Liver (tissue), 9 donors: ENCODE measurements around the gene ERC1. TPM values are rescaled to one million over a fixed set of nuclear protein-coding genes. Genes with fewer than 3 reads are reported as not detected.

ENCODE experiments used
- DNase-seq: peaks from one replicate; pipeline ENCODE4 v3.0.0-alpha.2; 2017; ENCODE audit warnings: low spot score
- H3K27ac ChIP-seq, 2 donors: one replicate each; pipeline ENCODE4 v1.7.0; 2013; ENCODE audit warnings: inconsistent platforms in 2 of 2, low read length in 2 of 2, control low read depth in 1 of 2, low read depth in 1 of 2, mild to moderate bottlenecking in 1 of 2
- H3K27me3 ChIP-seq, 4 donors: one replicate each; pipeline versions ENCODE4 v1.6.1 to v1.7.0; 2013; ENCODE audit warnings: low read length in 3 of 4, inconsistent platforms in 1 of 4, mild to moderate bottlenecking in 1 of 4, moderate library complexity in 1 of 4; ENCODE audit not compliant: control insufficient read depth in 4 of 4, insufficient read depth in 4 of 4
- H3K36me3 ChIP-seq, 4 donors: one replicate each; pipeline versions ENCODE4 v1.6.1 to v1.7.0; 2013; ENCODE audit warnings: low read length in 3 of 4, mild to moderate bottlenecking in 3 of 4, low read depth in 1 of 4, moderate library complexity in 1 of 4; ENCODE audit not compliant: control insufficient read depth in 4 of 4, insufficient read depth in 3 of 4
- H3K4me1 ChIP-seq, 4 donors: one replicate each; pipeline versions ENCODE4 v1.6.1 to v1.7.0; 2013; ENCODE audit warnings: low read length in 3 of 4, mild to moderate bottlenecking in 3 of 4, moderate library complexity in 1 of 4; ENCODE audit not compliant: control insufficient read depth in 4 of 4, insufficient read depth in 4 of 4
- H3K4me3 ChIP-seq, 3 donors: one replicate each; pipeline versions ENCODE4 v1.6.1 to v1.7.0; 2013; ENCODE audit warnings: low read length in 3 of 3, control low read depth in 1 of 3, low read depth in 1 of 3, mild to moderate bottlenecking in 1 of 3
- H3K9ac ChIP-seq, 2 donors: one replicate each; pipeline ENCODE4 v1.7.0; 2013; ENCODE audit warnings: low read length in 2 of 2, mild to moderate bottlenecking in 2 of 2, moderate library complexity in 2 of 2, control low read depth in 1 of 2, low read depth in 1 of 2
- H3K9me3 ChIP-seq, 4 donors: one replicate each; pipeline versions ENCODE4 v1.6.1 to v1.7.0; 2013; ENCODE audit warnings: low read length in 3 of 4; ENCODE audit not compliant: control insufficient read depth in 4 of 4
- EGR1 ChIP-seq, 2 donors: IDR thresholded peaks; 2 replicates each; pipeline ENCODE4 v1.6.1; 2016 to 2018; ENCODE audit warnings: antibody characterized with exemption in 2 of 2, low read depth in 2 of 2
- FOXA1 ChIP-seq: IDR thresholded peaks from 2 replicates; pipeline ENCODE4 v1.6.1; 2016; ENCODE audit warnings: antibody characterized with exemption
- FOXA2 ChIP-seq: IDR thresholded peaks from 2 replicates; pipeline ENCODE4 v1.6.1; 2016; ENCODE audit warnings: antibody characterized with exemption
- GABPA ChIP-seq, 2 donors: IDR thresholded peaks in 1 of 2; conservative IDR thresholded peaks in 1 of 2; 2 replicates each; pipeline ENCODE4 v1.6.1; 2016; ENCODE audit warnings: antibody characterized with exemption in 2 of 2, mild to moderate bottlenecking in 1 of 2, moderate library complexity in 1 of 2
- HNF4A ChIP-seq, 2 donors: conservative IDR thresholded peaks; 2 replicates each; pipeline ENCODE4 v1.6.1; 2016; ENCODE audit warnings: antibody characterized with exemption in 2 of 2, mild to moderate bottlenecking in 2 of 2
- HNF4G ChIP-seq: IDR thresholded peaks from 2 replicates; pipeline ENCODE4 v1.6.1; 2016; ENCODE audit warnings: antibody characterized with exemption
- JUND ChIP-seq, 2 donors: IDR thresholded peaks; 2 replicates each; pipeline ENCODE4 v1.6.1; 2016; ENCODE audit warnings: antibody characterized with exemption in 2 of 2
- NR2F2 ChIP-seq: IDR thresholded peaks from 2 replicates; pipeline ENCODE4 v1.6.1; 2016; ENCODE audit warnings: antibody characterized with exemption
- RAD21 ChIP-seq, 2 donors: IDR thresholded peaks; 2 replicates each; pipeline ENCODE4 v1.6.1; 2016; ENCODE audit warnings: antibody characterized with exemption in 2 of 2, mild to moderate bottlenecking in 2 of 2
- RXRA ChIP-seq, 2 donors: IDR thresholded peaks; 2 replicates each; pipeline ENCODE4 v1.6.1; 2017 to 2018; ENCODE audit warnings: antibody characterized with exemption in 2 of 2, mild to moderate bottlenecking in 1 of 2
- SP1 ChIP-seq: IDR thresholded peaks from 2 replicates; pipeline ENCODE4 v1.6.1; 2018; ENCODE audit warnings: antibody characterized with exemption, mild to moderate bottlenecking
- TAF1 ChIP-seq: conservative IDR thresholded peaks from 2 replicates; pipeline ENCODE4 v1.6.1; 2016; ENCODE audit warnings: antibody characterized with exemption, mild to moderate bottlenecking
- YY1 ChIP-seq: IDR thresholded peaks from 2 replicates; pipeline ENCODE4 v1.6.1; 2016; ENCODE audit warnings: antibody characterized with exemption, mild to moderate bottlenecking
- WGBS: extraction: QIAGEN DNeasy Blood & Tissue Kit; methylation state at CpG from one replicate; pipeline ENCODE4 v1.1.7; 2013; 5-methylcytosine and 5-hydroxymethylcytosine counted together
- polyA plus RNA-seq, 2 donors: library from polyadenylated mRNA; stranded (reverse) in 1 of 2; unstranded in 1 of 2; fragments of 200-250 nt in 1 of 2; fragments of >200 nt in 1 of 2; fragmentation: Nextera tagmentation in 1 of 2; extraction: Ambion mirVana in 1 of 2; gene quantifications; one replicate each; pipeline versions ENCODE4 v1.2.1 to v1.2.3, GENCODE V29; 2013 to 2015
- total RNA-seq, 2 donors: library from RNA; depleted of rRNA; stranded (reverse); fragments of >200 nt; gene quantifications; one replicate each; pipeline ENCODE4 v1.2.3, GENCODE V29; 2014
- TF ChIP-seq, protein P1 (sequence below): IDR thresholded peaks from 2 replicates; pipeline ENCODE4 v1.6.1; 2016; ENCODE audit warnings: antibody characterized with exemption
- TF ChIP-seq, protein P2 (sequence below): IDR thresholded peaks from 2 replicates; pipeline ENCODE4 v1.6.1; 2016; ENCODE audit warnings: antibody characterized with exemption
- TF ChIP-seq, protein P3 (sequence below): IDR thresholded peaks from 2 replicates; pipeline ENCODE4 v1.6.1; 2016; ENCODE audit warnings: antibody characterized with exemption
- TF ChIP-seq, protein P4 (sequence below): IDR thresholded peaks from 2 replicates; pipeline ENCODE4 v1.6.1; 2016; ENCODE audit warnings: antibody characterized with exemption, mild to moderate bottlenecking
- TF ChIP-seq, protein P5 (sequence below): fragments of 150-350 bp; IDR thresholded peaks from 2 replicates; pipeline ENCODE4 v1.5.1; 2017; ENCODE audit warnings: improper control_type of control experiment, low read depth, low read length; ENCODE audit not compliant: missing input control
- donor health status: healthy.
- donor health status: healthy.
- donor health status: healthy.
- donor health status: healthy.
- donor health status: healthy.

The ERC1 gene
- total and polyA plus RNA-seq, 4 donors = 6.2 to 50.2 (median 10.3) TPM

DNA sequence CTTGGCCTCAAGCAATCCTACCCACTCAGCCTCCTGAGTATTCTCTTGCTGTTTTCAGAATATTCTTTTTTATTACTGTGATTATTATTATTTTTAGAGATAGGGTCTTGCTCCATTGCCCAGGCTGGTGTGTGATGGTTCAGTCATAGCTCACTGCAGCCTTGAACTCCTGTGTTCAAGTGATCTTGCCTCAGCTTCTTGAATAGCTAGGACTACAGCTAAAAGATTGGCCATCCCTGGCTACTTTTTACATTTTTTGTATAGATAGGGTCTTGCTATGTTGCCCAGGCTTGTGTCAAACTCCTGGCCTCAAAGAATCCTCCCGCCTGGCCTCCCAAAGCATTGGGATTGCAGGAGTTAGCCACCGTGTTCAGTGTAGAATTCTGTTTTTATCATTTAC is 73.3 kb downstream of the ERC1 start:
- TF ChIP-seq SP1 (no peak), FOXA1 (no peak), YY1 (no peak), GABPA (IDR thresholded peaks at IDR 0.05 in 1 of 2, conservative IDR thresholded peaks at IDR 0.05 in 1 of 2) (no peak), EGR1 (IDR thresholded peaks at IDR 0.05; ENCODE audit: low read depth in 2 of 2) (no peak), NR2F2 (no peak), HNF4A (conservative IDR thresholded peaks at IDR 0.05) (no peak), RXRA (IDR thresholded peaks at IDR 0.05) (no peak), FOXA2 (no peak), TAF1 (no peak), JUND (IDR thresholded peaks at IDR 0.05) (no peak), RAD21 (IDR thresholded peaks at IDR 0.05) (no peak)
- TF ChIP-seq, protein P1, sequence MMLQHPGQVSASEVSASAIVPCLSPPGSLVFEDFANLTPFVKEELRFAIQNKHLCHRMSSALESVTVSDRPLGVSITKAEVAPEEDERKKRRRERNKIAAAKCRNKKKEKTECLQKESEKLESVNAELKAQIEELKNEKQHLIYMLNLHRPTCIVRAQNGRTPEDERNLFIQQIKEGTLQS = no peak
- TF ChIP-seq, protein P2, sequence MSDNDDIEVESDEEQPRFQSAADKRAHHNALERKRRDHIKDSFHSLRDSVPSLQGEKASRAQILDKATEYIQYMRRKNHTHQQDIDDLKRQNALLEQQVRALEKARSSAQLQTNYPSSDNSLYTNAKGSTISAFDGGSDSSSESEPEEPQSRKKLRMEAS = no peak
- TF ChIP-seq, protein P3, sequence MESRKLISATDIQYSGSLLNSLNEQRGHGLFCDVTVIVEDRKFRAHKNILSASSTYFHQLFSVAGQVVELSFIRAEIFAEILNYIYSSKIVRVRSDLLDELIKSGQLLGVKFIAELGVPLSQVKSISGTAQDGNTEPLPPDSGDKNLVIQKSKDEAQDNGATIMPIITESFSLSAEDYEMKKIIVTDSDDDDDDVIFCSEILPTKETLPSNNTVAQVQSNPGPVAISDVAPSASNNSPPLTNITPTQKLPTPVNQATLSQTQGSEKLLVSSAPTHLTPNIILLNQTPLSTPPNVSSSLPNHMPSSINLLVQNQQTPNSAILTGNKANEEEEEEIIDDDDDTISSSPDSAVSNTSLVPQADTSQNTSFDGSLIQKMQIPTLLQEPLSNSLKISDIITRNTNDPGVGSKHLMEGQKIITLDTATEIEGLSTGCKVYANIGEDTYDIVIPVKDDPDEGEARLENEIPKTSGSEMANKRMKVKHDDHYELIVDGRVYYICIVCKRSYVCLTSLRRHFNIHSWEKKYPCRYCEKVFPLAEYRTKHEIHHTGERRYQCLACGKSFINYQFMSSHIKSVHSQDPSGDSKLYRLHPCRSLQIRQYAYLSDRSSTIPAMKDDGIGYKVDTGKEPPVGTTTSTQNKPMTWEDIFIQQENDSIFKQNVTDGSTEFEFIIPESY = no peak
- TF ChIP-seq, protein P4, sequence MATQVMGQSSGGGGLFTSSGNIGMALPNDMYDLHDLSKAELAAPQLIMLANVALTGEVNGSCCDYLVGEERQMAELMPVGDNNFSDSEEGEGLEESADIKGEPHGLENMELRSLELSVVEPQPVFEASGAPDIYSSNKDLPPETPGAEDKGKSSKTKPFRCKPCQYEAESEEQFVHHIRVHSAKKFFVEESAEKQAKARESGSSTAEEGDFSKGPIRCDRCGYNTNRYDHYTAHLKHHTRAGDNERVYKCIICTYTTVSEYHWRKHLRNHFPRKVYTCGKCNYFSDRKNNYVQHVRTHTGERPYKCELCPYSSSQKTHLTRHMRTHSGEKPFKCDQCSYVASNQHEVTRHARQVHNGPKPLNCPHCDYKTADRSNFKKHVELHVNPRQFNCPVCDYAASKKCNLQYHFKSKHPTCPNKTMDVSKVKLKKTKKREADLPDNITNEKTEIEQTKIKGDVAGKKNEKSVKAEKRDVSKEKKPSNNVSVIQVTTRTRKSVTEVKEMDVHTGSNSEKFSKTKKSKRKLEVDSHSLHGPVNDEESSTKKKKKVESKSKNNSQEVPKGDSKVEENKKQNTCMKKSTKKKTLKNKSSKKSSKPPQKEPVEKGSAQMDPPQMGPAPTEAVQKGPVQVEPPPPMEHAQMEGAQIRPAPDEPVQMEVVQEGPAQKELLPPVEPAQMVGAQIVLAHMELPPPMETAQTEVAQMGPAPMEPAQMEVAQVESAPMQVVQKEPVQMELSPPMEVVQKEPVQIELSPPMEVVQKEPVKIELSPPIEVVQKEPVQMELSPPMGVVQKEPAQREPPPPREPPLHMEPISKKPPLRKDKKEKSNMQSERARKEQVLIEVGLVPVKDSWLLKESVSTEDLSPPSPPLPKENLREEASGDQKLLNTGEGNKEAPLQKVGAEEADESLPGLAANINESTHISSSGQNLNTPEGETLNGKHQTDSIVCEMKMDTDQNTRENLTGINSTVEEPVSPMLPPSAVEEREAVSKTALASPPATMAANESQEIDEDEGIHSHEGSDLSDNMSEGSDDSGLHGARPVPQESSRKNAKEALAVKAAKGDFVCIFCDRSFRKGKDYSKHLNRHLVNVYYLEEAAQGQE = no peak
- no peaks in the 10 kb centered on the region for H3K4me1 ChIP-seq
- no peak overlapping the region for H3K27ac ChIP-seq
- no peak overlapping the region for H3K4me3 ChIP-seq
- H3K27me3 ChIP-seq = no peaks in the 10 kb centered on the region
- no peaks in the 10 kb centered on the region for H3K36me3 ChIP-seq
- WGBS = 98% methylated on average over 2 of the region's 2 CpGs
- H3K9ac ChIP-seq = no peak overlapping the region
- DNase-seq = no peak
- peaks cover 0 to 5% (median 0%) of the 10 kb centered on the region in 4 donors for H3K9me3 ChIP-seq

DNA sequence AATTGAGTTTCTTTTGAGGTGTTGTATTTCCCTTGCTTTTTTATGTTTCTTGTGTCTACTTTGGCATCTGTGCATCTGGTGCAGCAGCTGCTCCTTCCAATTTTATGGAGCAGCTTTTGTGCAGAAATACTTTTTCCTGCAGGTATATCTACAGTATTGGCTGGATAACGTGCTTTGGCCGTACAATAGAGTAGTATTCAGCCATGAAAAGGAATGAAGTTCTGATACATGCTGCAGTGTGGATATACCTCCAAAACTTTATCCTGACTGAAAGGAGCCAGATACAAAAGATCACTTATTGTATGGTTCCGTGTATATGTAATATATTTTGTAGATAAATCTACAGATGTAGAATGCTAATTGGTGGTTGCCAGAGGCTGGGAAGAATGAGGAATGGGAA is 74.6 kb downstream of the ERC1 start:
- Histone ChIP-seq H3K9ac (no peak overlapping the region), H3K36me3 (no peaks in the 10 kb centered on the region), H3K27me3 (no peaks in the 10 kb centered on the region), H3K9me3 (peaks cover 0 to 5% (median 0%) of the 10 kb centered on the region in 4 donors), H3K4me1 (no peaks in the 10 kb centered on the region), H3K4me3 (no peak overlapping the region), H3K27ac (no peak overlapping the region)
- no peak for DNase-seq
- TF ChIP-seq RXRA (IDR thresholded peaks at IDR 0.05) (no peak), FOXA1 (no peak), TAF1 (no peak), NR2F2 (no peak), HNF4A (conservative IDR thresholded peaks at IDR 0.05) (no peak), GABPA (IDR thresholded peaks at IDR 0.05 in 1 of 2, conservative IDR thresholded peaks at IDR 0.05 in 1 of 2) (no peak), HNF4G (no peak), RAD21 (IDR thresholded peaks at IDR 0.05) (no peak), FOXA2 (no peak)
- TF ChIP-seq, protein P4 = no peak
- TF ChIP-seq, protein P2 = no peak
- TF ChIP-seq, protein P5, sequence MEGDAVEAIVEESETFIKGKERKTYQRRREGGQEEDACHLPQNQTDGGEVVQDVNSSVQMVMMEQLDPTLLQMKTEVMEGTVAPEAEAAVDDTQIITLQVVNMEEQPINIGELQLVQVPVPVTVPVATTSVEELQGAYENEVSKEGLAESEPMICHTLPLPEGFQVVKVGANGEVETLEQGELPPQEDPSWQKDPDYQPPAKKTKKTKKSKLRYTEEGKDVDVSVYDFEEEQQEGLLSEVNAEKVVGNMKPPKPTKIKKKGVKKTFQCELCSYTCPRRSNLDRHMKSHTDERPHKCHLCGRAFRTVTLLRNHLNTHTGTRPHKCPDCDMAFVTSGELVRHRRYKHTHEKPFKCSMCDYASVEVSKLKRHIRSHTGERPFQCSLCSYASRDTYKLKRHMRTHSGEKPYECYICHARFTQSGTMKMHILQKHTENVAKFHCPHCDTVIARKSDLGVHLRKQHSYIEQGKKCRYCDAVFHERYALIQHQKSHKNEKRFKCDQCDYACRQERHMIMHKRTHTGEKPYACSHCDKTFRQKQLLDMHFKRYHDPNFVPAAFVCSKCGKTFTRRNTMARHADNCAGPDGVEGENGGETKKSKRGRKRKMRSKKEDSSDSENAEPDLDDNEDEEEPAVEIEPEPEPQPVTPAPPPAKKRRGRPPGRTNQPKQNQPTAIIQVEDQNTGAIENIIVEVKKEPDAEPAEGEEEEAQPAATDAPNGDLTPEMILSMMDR = no peak
- TF ChIP-seq, protein P1 = no peak
- WGBS = 98% methylated on average over 3 of the region's 3 CpGs
